Transverse colon (tissue), 4 donors: Measurements from ENCODE around the gene LIMS1. TPM values are rescaled to one million over a fixed set of nuclear protein-coding genes. Genes with fewer than 3 reads are reported as not detected.
"Not testable (repeated sequence)": the region's sequence is repeated elsewhere in the genome, so short reads cannot be mapped to it uniquely, and the experiment has no call there.

ENCODE experiments used
- DNase-seq: peaks from one replicate; pipeline ENCODE4 v3.0.0-alpha.2; 2019
- H3K27ac ChIP-seq, 4 donors: fragments of 200-600 bp; sonication (generic); 2 replicates each; pipeline ENCODE4 v1.5.1; 2016 to 2018; ENCODE audit warnings: inconsistent platforms in 4 of 4
- H3K27me3 ChIP-seq: fragments of 200-600 bp; sonication (generic); 2 replicates; pipeline ENCODE4 v1.5.1; 2017; ENCODE audit warnings: inconsistent platforms
- H3K36me3 ChIP-seq, 4 donors: fragments of 200-600 bp; sonication (generic); 2 replicates each; pipeline ENCODE4 v1.5.1; 2017 to 2019; ENCODE audit warnings: inconsistent platforms in 4 of 4
- H3K4me1 ChIP-seq, 4 donors: fragments of 200-600 bp; sonication (generic); 2 replicates each; pipeline ENCODE4 v1.5.1; 2017 to 2020; ENCODE audit warnings: inconsistent platforms in 4 of 4
- H3K4me3 ChIP-seq, 4 donors: fragments of 200-600 bp; sonication (generic); 1 replicate in 1 of 4; 2 replicates in 3 of 4; pipeline versions ENCODE4 v1.5.1 to v1.6.1; 2017 to 2019; ENCODE audit warnings: inconsistent platforms in 4 of 4
- H3K9me3 ChIP-seq, 2 donors: fragments of 200-600 bp; sonication (generic); 2 replicates each; pipeline ENCODE4 v1.5.1; 2017 to 2019; ENCODE audit warnings: inconsistent platforms in 2 of 2
- CTCF ChIP-seq, 5 experiments: fragments of 200-600 bp in 3 of 5; fragments of 450-650 bp in 2 of 5; sonication (generic) in 3 of 5; IDR thresholded peaks; 1 replicate in 2 of 5; 2 replicates in 3 of 5; pipeline ENCODE4 v1.5.1; 2016 to 2017; ENCODE audit warnings: antibody characterized with exemption in 5 of 5, inconsistent platforms in 3 of 5, mild to moderate bottlenecking in 2 of 5, moderate library complexity in 1 of 5
- EP300 ChIP-seq: sonication (generic); formaldehyde crosslinking; IDR thresholded peaks from one replicate; pipeline ENCODE4 v1.6.1; 2017; ENCODE audit warnings: antibody characterized with exemption, low read depth
- POLR2A ChIP-seq: fragments of 450-650 bp; IDR thresholded peaks from one replicate; pipeline ENCODE4 v1.6.1; 2016; ENCODE audit warnings: antibody characterized with exemption, mild to moderate bottlenecking, moderate library complexity
- POLR2AphosphoS5 ChIP-seq, 3 donors: sonication (generic); formaldehyde crosslinking; IDR thresholded peaks; one replicate each; pipeline ENCODE4 v1.6.1; 2016; ENCODE audit warnings: antibody characterized with exemption in 3 of 3
- WGBS, 2 donors: methylation state at CpG; one replicate each; pipeline ENCODE4 v1.1.5; 2018; ENCODE audit warnings: low coverage in 1 of 2; 5-methylcytosine and 5-hydroxymethylcytosine counted together
- in situ Hi-C, 4 donors: fragments of 200-750 bp; cut with MboI; loops; one replicate each; pipeline versions ENCODE4 v1.15.0 to v1.15.1; 2017; ENCODE audit warnings: low sequenced_read_pairs in 3 of 4, low pct_ligation_motif_present in 1 of 4, low pct_unique_long_range_greater_than_20kb in 1 of 4
- intact Hi-C: fragments of 100-400 bp; cut with DNase I; formaldehyde crosslinking; loops from one replicate; pipeline ENCODE4 v1.15.1; 2023; ENCODE audit warnings: low total_unique reads
- total RNA-seq, 4 donors: library from RNA; depleted of rRNA; stranded (reverse); fragments of >200 nt; gene quantifications; one replicate each; pipeline ENCODE4 v1.1.0, GENCODE V29; 2016

Gene LIMS1
- total RNA-seq, 4 donors from 2014 or later: 4.5 to 41.0 (median 24.1) TPM

- H3K9me3 ChIP-seq, H3K4me3 ChIP-seq, intact Hi-C loops, DNase-seq, H3K27me3 ChIP-seq, in situ Hi-C loops: not testable (repeated sequence)
- Histone ChIP-seq H3K27ac (peak overlapping the region; percentile 5 to 61 (median 35)), H3K36me3 (peaks cover 0 to 11% (median under 1%) of the 10 kb centered on the region in 4 donors), H3K4me1 (peaks cover 0 to 13% (median 6%) of the 10 kb centered on the region in 4 donors)
- WGBS, 2 donors: 31% methylated on average over 3 to 4 of the region's 4 CpGs
- peak in 1 of 3 donors; percentile 30 for TF ChIP-seq POLR2AphosphoS5 (IDR thresholded peaks at IDR 0.05)
Measured at GRCh38 chr2:108678198-108678651, 144.0 kb downstream of the LIMS1 start.

DNA sequence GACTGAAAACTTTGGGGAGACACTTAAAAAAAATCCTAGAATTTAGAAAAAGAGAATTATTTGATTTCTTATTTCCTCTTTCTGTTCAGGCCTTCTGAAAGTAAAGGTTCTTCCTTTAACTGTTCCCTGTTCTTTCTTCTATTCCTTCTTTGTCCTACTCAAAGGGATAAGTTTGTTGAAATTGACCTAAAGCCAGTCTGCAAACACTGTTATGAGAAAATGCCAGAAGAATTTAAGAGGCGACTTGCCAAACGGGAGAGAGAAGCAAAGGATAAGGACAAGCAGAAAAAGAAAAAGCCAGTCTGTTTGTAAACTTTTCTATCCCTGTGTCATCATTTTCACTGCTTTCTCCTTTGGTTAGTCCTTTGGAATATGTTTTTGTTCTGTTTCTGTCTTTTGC, 146.5 kb downstream of the LIMS1 start:
- H3K36me3 ChIP-seq, H3K27ac ChIP-seq, intact Hi-C loops, in situ Hi-C loops, H3K9me3 ChIP-seq, H3K4me3 ChIP-seq, DNase-seq, H3K27me3 ChIP-seq: not testable (repeated sequence)
- WGBS, 2 donors: 56% methylated on average over 2 of the region's 2 CpGs; no CpG with 5 or more reads in 1 of the 2 donors
- peaks cover 0 to 13% (median 6%) of the 10 kb centered on the region in 4 donors for H3K4me1 ChIP-seq

GRCh38 chr2:108688818-108689756, 154.8 kb downstream of the LIMS1 start:
- H3K27ac ChIP-seq, intact Hi-C loops, H3K27me3 ChIP-seq, H3K36me3 ChIP-seq, H3K9me3 ChIP-seq, in situ Hi-C loops, H3K4me3 ChIP-seq, H3K4me1 ChIP-seq, DNase-seq: not testable (repeated sequence)
- WGBS, 2 donors: 77% methylated on average over 7 of the region's 15 CpGs; no CpG with 5 or more reads in 1 of the 2 donors

DNA sequence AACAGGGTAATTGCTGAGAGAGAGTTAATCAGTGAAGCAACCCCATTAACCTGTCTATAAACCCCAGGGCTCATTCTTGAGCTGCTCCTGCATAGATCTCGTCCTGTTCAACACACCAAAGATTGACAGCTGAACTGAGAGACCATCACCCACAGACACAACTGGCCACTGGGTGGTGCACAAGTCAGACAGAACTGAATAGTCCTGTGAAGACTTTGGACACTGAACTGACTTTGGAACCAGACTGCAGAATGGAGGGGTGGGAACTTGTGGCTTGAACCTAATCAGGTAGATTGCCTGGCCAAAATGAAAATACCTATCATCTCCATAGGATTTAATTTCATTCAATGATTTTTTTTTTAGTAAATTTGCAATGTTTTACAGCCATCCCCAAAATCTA, 155.7 kb downstream of the LIMS1 start:
- no CpG with 5 or more reads among the region's 1 CpG for whole genome bisulfite sequencing, 2 donors
- H3K36me3 ChIP-seq, H3K4me1 ChIP-seq, H3K27me3 ChIP-seq, intact Hi-C loops, H3K27ac ChIP-seq, in situ Hi-C loops, H3K4me3 ChIP-seq, H3K9me3 ChIP-seq, DNase-seq: not testable (repeated sequence)

- no peak overlapping the region for H3K27ac ChIP-seq
- DNase-seq: no peak
- no peaks in the 10 kb centered on the region for H3K27me3 ChIP-seq
- H3K4me3 ChIP-seq: no peak overlapping the region
- no peaks in the 10 kb centered on the region for H3K9me3 ChIP-seq
- intact Hi-C loops: no loop called here
- no peaks in the 10 kb centered on the region for H3K4me1 ChIP-seq
- in situ Hi-C loops: no loop called here
- no peak for TF ChIP-seq CTCF (IDR thresholded peaks at IDR 0.05)
- TF ChIP-seq EP300: no peak
- no peak for TF ChIP-seq POLR2A
- TF ChIP-seq POLR2AphosphoS5 (IDR thresholded peaks at IDR 0.05): no peak
- 93 to 95% methylated on average over 7 of the region's 7 CpGs for WGBS, 2 donors
- peaks cover 0 to 2% (median 0%) of the 10 kb centered on the region in 4 donors for H3K36me3 ChIP-seq
Measured at GRCh38 chr2:108691447-108691846, 157.2 kb downstream of the LIMS1 start.

- no peak for TF ChIP-seq EP300
- no peak for TF ChIP-seq POLR2AphosphoS5 (IDR thresholded peaks at IDR 0.05)
- no peak for TF ChIP-seq CTCF (IDR thresholded peaks at IDR 0.05)
- TF ChIP-seq POLR2A: no peak
- Histone ChIP-seq H3K36me3 (no peaks in the 10 kb centered on the region), H3K27ac (no peak overlapping the region), H3K4me3 (no peak overlapping the region), H3K27me3 (no peaks in the 10 kb centered on the region), H3K9me3 (no peaks in the 10 kb centered on the region), H3K4me1 (no peaks in the 10 kb centered on the region)
- DNase-seq: no peak
- 57 to 90% methylated on average over 2 to 3 of the region's 3 CpGs for WGBS, 2 donors
- intact Hi-C loops (no loop called here), in situ Hi-C loops (loop anchor here in 1 of 4 donors (25.0 kb wide), 1 partner anchor 89 kb away; no protein-coding TSS in a partner anchor)
Measured at GRCh38 chr2:108701208-108701607, 166.9 kb downstream of the LIMS1 start.
